RWPE2 (cell line): ENCODE results near the gene PRRX1.
A peak's percentile ranks its signal among the peaks of the same experiment; 100 is the strongest.

Experiments used
- ATAC-seq: fragments of 200-7000 bp; cut with Tn5 transposase; 3 replicates; pipeline ENCODE4 v1.9.1; 2021; ENCODE audit warnings: low read depth
- DNase-seq: peaks from one replicate; pipeline ENCODE4 v3.0.0-alpha.2; 2020; ENCODE audit warnings: low spot score
- H3K27ac ChIP-seq: fragments of 450-650 bp; 2 replicates; pipeline ENCODE4 v1.5.1; 2017; ENCODE audit warnings: mild to moderate bottlenecking; ENCODE audit not compliant: poor library complexity, severe bottlenecking
- H3K27me3 ChIP-seq: fragments of 250-450 bp; sonication (Bioruptor Pico); 2 replicates; pipeline ENCODE4 v1.5.1; 2021; ENCODE audit warnings: mild to moderate bottlenecking, moderate library complexity; ENCODE audit not compliant: insufficient read depth, poor library complexity, severe bottlenecking
- H3K36me3 ChIP-seq: fragments of 250-450 bp; sonication (Bioruptor Pico); 2 replicates; pipeline ENCODE4 v1.5.1; 2020; ENCODE audit warnings: low read depth, mild to moderate bottlenecking, moderate library complexity
- H3K4me1 ChIP-seq: fragments of 250-450 bp; sonication (Bioruptor Pico); 2 replicates; pipeline ENCODE4 v1.5.1; 2021; ENCODE audit warnings: mild to moderate bottlenecking, moderate library complexity; ENCODE audit not compliant: insufficient read depth, poor library complexity, severe bottlenecking
- H3K4me3 ChIP-seq: fragments of 250-450 bp; sonication (Bioruptor Pico); 2 replicates; pipeline ENCODE4 v1.5.1; 2021; ENCODE audit warnings: mild to moderate bottlenecking, moderate library complexity; ENCODE audit not compliant: severe bottlenecking
- H3K9me3 ChIP-seq: fragments of 250-450 bp; sonication (Bioruptor Pico); 2 replicates; pipeline ENCODE4 v1.5.1; 2021; ENCODE audit warnings: mild to moderate bottlenecking, moderate library complexity; ENCODE audit not compliant: severe bottlenecking
- TF ChIP-seq, protein P1 (sequence below): fragments of 450-650 bp; IDR thresholded peaks from one replicate; pipeline ENCODE4 v1.5.1; 2017; ENCODE audit warnings: mild to moderate bottlenecking, moderate library complexity; ENCODE audit not compliant: poor library complexity, severe bottlenecking

The PRRX1 gene

DNA sequence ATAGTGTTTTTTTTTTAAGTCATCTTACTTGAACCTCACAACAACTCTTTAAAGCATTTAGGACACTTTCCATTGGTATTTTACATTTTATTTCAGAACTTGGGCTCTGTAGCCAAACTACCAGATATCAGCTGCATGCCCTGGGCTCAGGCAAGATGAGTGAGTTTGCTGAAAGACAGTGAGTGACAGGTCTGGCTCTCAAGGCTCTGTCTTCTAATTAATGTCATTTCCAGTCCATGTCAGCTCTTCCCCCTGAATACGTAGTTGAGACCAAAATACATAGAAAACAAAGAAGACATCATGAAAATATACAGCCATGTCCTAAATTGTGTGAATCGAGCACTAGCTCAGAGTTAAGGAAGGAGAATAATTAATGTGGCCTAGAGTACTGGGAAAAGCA is 39.7 kb downstream of the PRRX1 start:
- TF ChIP-seq, protein P1, sequence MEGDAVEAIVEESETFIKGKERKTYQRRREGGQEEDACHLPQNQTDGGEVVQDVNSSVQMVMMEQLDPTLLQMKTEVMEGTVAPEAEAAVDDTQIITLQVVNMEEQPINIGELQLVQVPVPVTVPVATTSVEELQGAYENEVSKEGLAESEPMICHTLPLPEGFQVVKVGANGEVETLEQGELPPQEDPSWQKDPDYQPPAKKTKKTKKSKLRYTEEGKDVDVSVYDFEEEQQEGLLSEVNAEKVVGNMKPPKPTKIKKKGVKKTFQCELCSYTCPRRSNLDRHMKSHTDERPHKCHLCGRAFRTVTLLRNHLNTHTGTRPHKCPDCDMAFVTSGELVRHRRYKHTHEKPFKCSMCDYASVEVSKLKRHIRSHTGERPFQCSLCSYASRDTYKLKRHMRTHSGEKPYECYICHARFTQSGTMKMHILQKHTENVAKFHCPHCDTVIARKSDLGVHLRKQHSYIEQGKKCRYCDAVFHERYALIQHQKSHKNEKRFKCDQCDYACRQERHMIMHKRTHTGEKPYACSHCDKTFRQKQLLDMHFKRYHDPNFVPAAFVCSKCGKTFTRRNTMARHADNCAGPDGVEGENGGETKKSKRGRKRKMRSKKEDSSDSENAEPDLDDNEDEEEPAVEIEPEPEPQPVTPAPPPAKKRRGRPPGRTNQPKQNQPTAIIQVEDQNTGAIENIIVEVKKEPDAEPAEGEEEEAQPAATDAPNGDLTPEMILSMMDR: no peak
- Histone ChIP-seq H3K9me3 (no peaks in the 10 kb centered on the region), H3K27ac (no peak overlapping the region), H3K27me3 (no peaks in the 10 kb centered on the region), H3K36me3 (no peaks in the 10 kb centered on the region), H3K4me3 (no peak overlapping the region), H3K4me1 (peaks cover 14% of the 10 kb centered on the region)
- DNase-seq (no peak), ATAC-seq (no peak)

DNA sequence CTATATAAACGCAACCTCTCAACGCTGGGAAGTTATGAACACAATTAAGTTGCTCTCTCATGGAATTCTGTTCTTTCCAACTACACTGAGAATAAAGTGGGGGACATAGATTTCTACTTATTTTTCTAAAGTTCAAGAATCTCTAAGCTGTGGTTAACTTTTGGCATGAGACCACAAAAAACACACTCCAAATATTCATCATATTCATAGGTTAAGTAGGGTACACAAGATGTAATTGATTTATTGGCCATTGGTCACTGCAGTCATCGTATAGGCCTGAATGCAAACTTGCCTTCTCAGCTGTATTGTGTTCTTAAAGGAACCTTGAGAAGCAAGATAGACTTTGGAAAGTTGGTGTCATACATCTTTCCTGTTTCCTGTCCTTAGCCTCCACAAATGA is 40.3 kb downstream of the PRRX1 start:
- DNase-seq: no peak
- Histone ChIP-seq H3K9me3 (no peaks in the 10 kb centered on the region), H3K36me3 (no peaks in the 10 kb centered on the region), H3K4me3 (no peak overlapping the region), H3K4me1 (peaks cover 20% of the 10 kb centered on the region), H3K27me3 (no peaks in the 10 kb centered on the region), H3K27ac (no peak overlapping the region)
- TF ChIP-seq, protein P1: no peak
- no peak for ATAC-seq

DNA sequence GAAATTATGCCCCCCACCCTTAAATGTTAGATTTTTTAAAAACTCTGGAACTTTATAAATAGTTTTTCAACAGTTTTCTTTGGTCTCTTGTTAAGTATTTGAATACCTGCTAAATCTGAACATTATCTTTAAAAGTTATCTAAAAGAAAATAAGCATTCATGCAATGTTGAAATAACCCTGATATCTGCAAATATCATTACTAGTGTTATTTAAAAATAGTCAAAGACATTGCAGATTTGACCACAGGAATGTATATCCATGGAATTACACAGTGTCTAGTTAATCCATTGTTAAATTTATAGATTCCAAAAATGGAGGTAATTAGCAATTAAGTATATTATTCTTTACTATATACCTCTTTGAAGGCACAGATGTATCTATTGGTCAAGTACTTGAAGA is 42.0 kb downstream of the PRRX1 start:
- Histone ChIP-seq H3K4me3 (no peak overlapping the region), H3K36me3 (no peaks in the 10 kb centered on the region), H3K4me1 (peaks cover 20% of the 10 kb centered on the region), H3K9me3 (no peaks in the 10 kb centered on the region), H3K27me3 (no peaks in the 10 kb centered on the region), H3K27ac (no peak overlapping the region)
- no peak for ATAC-seq
- TF ChIP-seq, protein P1: no peak
- no peak for DNase-seq

DNA sequence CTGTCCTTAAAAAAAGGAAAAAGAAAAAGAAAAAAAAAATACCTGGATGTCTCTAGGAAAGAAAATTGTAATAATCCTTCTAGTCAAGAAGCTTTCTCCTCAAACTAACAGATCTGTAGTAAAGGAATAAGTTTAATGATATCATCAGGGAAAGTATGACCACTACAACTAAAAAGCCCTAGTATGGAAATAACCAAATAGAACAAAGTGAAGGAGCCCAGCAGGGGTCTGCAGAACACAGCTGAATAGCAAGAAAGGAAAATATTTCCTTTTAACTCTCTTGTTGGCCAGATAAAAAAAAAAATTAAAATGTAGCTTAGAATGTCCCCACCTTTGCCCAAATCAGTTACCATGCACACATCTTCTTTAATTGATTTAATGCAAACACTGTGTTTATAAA is 43.2 kb downstream of the PRRX1 start:
- H3K4me1 ChIP-seq: peaks cover 20% of the 10 kb centered on the region
- DNase-seq (no peak), ATAC-seq (no peak)
- TF ChIP-seq, protein P1: no peak
- H3K4me3 ChIP-seq: no peak overlapping the region
- no peaks in the 10 kb centered on the region for H3K36me3 ChIP-seq
- peak overlapping the region; percentile 88 for H3K27ac ChIP-seq
- H3K27me3 ChIP-seq: no peaks in the 10 kb centered on the region
- H3K9me3 ChIP-seq: no peaks in the 10 kb centered on the region

DNA sequence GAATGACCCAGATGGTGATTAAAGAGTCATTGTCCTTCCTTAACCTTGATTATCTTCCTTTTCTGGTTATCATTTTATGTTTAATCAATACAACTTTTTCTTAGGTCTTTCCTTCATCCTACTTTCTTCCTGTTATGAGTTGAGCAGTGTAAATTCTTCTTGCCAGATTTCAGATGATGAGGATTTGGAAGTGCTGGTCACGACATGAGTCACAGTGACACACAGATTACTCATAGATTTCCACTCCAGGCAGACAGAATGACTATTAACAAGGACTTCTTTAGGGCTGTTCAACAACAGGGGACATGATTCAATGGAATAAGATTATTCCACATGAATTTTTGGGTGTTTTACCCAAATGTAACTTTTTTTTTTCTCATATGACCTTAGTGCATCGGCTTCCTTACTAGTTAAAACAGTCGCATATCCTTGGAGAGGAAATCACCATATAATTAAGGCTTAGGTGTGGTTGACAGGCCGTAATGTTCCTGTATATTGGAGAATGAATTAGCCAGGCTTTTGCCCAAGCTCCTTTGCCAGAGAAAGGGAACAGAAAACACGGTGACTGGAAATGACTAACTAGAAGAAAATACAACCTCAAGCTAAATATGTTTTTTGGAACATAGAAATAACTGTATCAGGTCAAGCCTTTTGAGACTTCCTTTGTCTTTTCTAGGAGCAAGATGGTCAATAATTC is 44.2 kb downstream of the PRRX1 start:
- Histone ChIP-seq H3K9me3 (no peaks in the 10 kb centered on the region), H3K27ac (peak overlapping the region; percentile 88), H3K4me3 (no peak overlapping the region), H3K27me3 (no peaks in the 10 kb centered on the region), H3K36me3 (no peaks in the 10 kb centered on the region), H3K4me1 (peaks cover 20% of the 10 kb centered on the region)
- DNase-seq (no peak), ATAC-seq (peak; percentile 95)
- TF ChIP-seq, protein P1: no peak
